ENCODE measurements around the gene PPP1R10.

PPP1R10 gene

GRCh38 chr6:30597315-30598144, 19.5 kb downstream of the PPP1R10 start:
- peak; percentile 80 for DNase-seq

GRCh38 chr6:30592287-30592686, 24.8 kb downstream of the PPP1R10 start:
- DNase-seq: no peak

- DNase-seq: no peak
These were observed 26.0 kb downstream of the PPP1R10 start for GRCh38 chr6:30591008-30591407.

GRCh38 chr6:30590509-30590908, 26.5 kb downstream of the PPP1R10 start:
- DNase-seq: no peak

GRCh38 chr6:30589754-30590358, 27.2 kb downstream of the PPP1R10 start:
- no peak for DNase-seq

- no peak for DNase-seq
These were observed 33.1 kb downstream of the PPP1R10 start for GRCh38 chr6:30583921-30584320.

GRCh38 chr6:30578051-30578450, 39.0 kb downstream of the PPP1R10 start:
- no peak for DNase-seq

GRCh38 chr6:30573113-30573512, 43.9 kb downstream of the PPP1R10 start:
- no peak for DNase-seq

- DNase-seq: no peak
These were observed 44.9 kb downstream of the PPP1R10 start for GRCh38 chr6:30572148-30572547.

GRCh38 chr6:30571762-30572082, 45.3 kb downstream of the PPP1R10 start:
- no peak for DNase-seq

- DNase-seq: peak; percentile 100
These were observed 45.8 kb downstream of the PPP1R10 start, which contains the start of gene ABCF1 for GRCh38 chr6:30571075-30571761. TSS of gene ABCF1 (plus strand) at chr6:30571442. CDS start at chr6:30571488, 46 bp downstream.

- no peak for DNase-seq
These were observed 46.3 kb downstream of the PPP1R10 start for GRCh38 chr6:30570740-30571074.

GRCh38 chr6:30570263-30570662, 46.8 kb downstream of the PPP1R10 start:
- no peak for DNase-seq

GRCh38 chr6:30568245-30568644, 48.8 kb downstream of the PPP1R10 start:
- peak; percentile 63 for DNase-seq

GRCh38 chr6:30565772-30566171, 51.3 kb downstream of the PPP1R10 start:
- no peak for DNase-seq

GRCh38 chr6:30564114-30564513, 52.9 kb downstream of the PPP1R10 start:
- no peak for DNase-seq

- no peak for DNase-seq
These were observed 54.3 kb downstream of the PPP1R10 start for GRCh38 chr6:30562470-30563425.

- DNase-seq: no peak
These were observed 56.1 kb downstream of the PPP1R10 start for GRCh38 chr6:30560930-30561329.

- DNase-seq: no peak
These were observed 59.4 kb downstream of the PPP1R10 start for GRCh38 chr6:30557683-30557981.

GRCh38 chr6:30556906-30557682, 59.9 kb downstream of the PPP1R10 start, which contains the start of gene PRR3:
TSS of gene PRR3 (plus strand) at chr6:30557295. CDS start at chr6:30557345, 50 bp downstream.
- DNase-seq: peak; percentile 87

GRCh38 chr6:30556066-30556905, 60.8 kb downstream of the PPP1R10 start, which contains the start of gene GNL1:
TSS of gene GNL1 (minus strand) at chr6:30556489. CDS start at chr6:30556203, 286 bp downstream.
- DNase-seq: peak; percentile 99

Data from activated naive CD4-positive, alpha-beta T cell treated with Interleukin-2 at 50 U/mL for 16 hours (primary cell).